Endodermal cell (in vitro differentiated cells): ENCODE data around the gene SFRP4. TPM values are rescaled to one million over a fixed set of nuclear protein-coding genes. Genes with fewer than 3 reads are reported as not detected.

Source experiments
- DNase-seq: peaks from one replicate; pipeline ENCODE4 v3.0.0-alpha.2; 2017
- H3K27ac ChIP-seq: 2 replicates; pipeline ENCODE4 v1.5.1; 2013; ENCODE audit warnings: mild to moderate bottlenecking, low read depth, low read length, moderate library complexity
- H3K27me3 ChIP-seq: 2 replicates; pipeline ENCODE4 v1.6.1; 2013; ENCODE audit warnings: mild to moderate bottlenecking, low read length, moderate library complexity; ENCODE audit not compliant: insufficient read depth, control insufficient read depth, poor library complexity, severe bottlenecking
- H3K36me3 ChIP-seq: 2 replicates; pipeline ENCODE4 v1.7.0; 2013; ENCODE audit warnings: mild to moderate bottlenecking, low read length, moderate library complexity; ENCODE audit not compliant: control insufficient read depth, insufficient read depth
- H3K4me1 ChIP-seq: one replicate; pipeline ENCODE4 v1.7.0; 2013; ENCODE audit warnings: low read length; ENCODE audit not compliant: control insufficient read depth, insufficient read depth
- H3K4me3 ChIP-seq: 2 replicates; pipeline ENCODE4 v1.5.1; 2013; ENCODE audit warnings: mild to moderate bottlenecking, low read length, moderate library complexity
- H3K9ac ChIP-seq: 2 replicates; pipeline ENCODE4 v1.6.1; 2013; ENCODE audit warnings: mild to moderate bottlenecking, low read length, moderate library complexity; ENCODE audit not compliant: poor library complexity, severe bottlenecking; ENCODE audit errors: extremely low read depth
- H3K9me3 ChIP-seq: 2 replicates; pipeline ENCODE4 v1.6.1; 2013; ENCODE audit warnings: mild to moderate bottlenecking, low read length, moderate library complexity; ENCODE audit not compliant: control insufficient read depth
- H3K27ac Mint-ChIP-seq: 2 replicates; pipeline ENCODE4 v1.8.0; 2020; ENCODE audit warnings: mixed read lengths
- H3K27me3 Mint-ChIP-seq: 2 replicates; pipeline ENCODE4 v1.8.0; 2021; ENCODE audit warnings: mild to moderate bottlenecking, mixed read lengths; ENCODE audit not compliant: insufficient read depth
- H3K36me3 Mint-ChIP-seq: 2 replicates; pipeline ENCODE4 v1.8.0; 2020; ENCODE audit warnings: low read depth, mixed read lengths
- H3K4me1 Mint-ChIP-seq: 2 replicates; pipeline ENCODE4 v1.8.0; 2020; ENCODE audit warnings: mixed read lengths
- H3K4me3 Mint-ChIP-seq: 2 replicates; pipeline ENCODE4 v1.8.0; 2020; ENCODE audit warnings: mild to moderate bottlenecking, moderate library complexity, mixed read lengths
- H3K9me3 Mint-ChIP-seq: 2 replicates; pipeline ENCODE4 v1.8.0; 2020; ENCODE audit warnings: mild to moderate bottlenecking, mixed read lengths
- WGBS, 2 experiments: methylation state at CpG; one replicate each; pipeline versions ENCODE4 v1.1.5 to v1.1.7; 2013; ENCODE audit warnings: missing lambda C conversion rate in 2 of 2, mixed read lengths in 1 of 2; ENCODE audit not compliant: insufficient coverage in 1 of 2, insufficient read length in 1 of 2; 5-methylcytosine and 5-hydroxymethylcytosine counted together
- long read RNA-seq, 4 experiments: library from polyadenylated mRNA in 2 of 4; library from RNA in 1 of 4; library from capped mRNA in 1 of 4; stranded (forward) in 3 of 4; unstranded in 1 of 4; transcript quantifications; one replicate each; pipeline ENCODE4 v2.0.0, GENCODE V29; 2020 to 2021; ENCODE audit warnings: inconsistent platforms in 1 of 4
- polyA plus RNA-seq, 2 experiments: library from polyadenylated mRNA; stranded (reverse); fragments of 50-300 nt; gene quantifications; one replicate each; pipeline ENCODE4 v1.2.3, GENCODE V29; 2013
- total RNA-seq, 2 donors: library from RNA; stranded (reverse); fragmentation: NEBNext Ultra II Directional in 1 of 2; extraction: Animal tissue kit (Norgen Biotek cat#: 25700) in 1 of 2; gene quantifications; 2 replicates in 1 of 2; 3 replicates in 1 of 2; pipeline ENCODE4 v1.2.1, GENCODE V29; 2021
- TF ChIP-seq, protein P1 (sequence below): fragments of 200-600 bp; sonication (generic); conservative IDR thresholded peaks from 2 replicates; pipeline ENCODE4 v1.5.0; 2021; ENCODE audit warnings: antibody characterized with exemption, mild to moderate bottlenecking

SFRP4 gene
- total RNA-seq = not detected
- 1.5 TPM for polyA plus RNA-seq (2013, experiment 1 of 2)
- polyA plus RNA-seq (2013, experiment 2 of 2) = 1.6 TPM
- long read RNA-seq, experiment 1 = 0 reads
- long read RNA-seq, experiment 2 = 0 reads
- long read RNA-seq, experiment 3 = 0 reads
- long read RNA-seq, experiment 4 = 0 reads

DNA sequence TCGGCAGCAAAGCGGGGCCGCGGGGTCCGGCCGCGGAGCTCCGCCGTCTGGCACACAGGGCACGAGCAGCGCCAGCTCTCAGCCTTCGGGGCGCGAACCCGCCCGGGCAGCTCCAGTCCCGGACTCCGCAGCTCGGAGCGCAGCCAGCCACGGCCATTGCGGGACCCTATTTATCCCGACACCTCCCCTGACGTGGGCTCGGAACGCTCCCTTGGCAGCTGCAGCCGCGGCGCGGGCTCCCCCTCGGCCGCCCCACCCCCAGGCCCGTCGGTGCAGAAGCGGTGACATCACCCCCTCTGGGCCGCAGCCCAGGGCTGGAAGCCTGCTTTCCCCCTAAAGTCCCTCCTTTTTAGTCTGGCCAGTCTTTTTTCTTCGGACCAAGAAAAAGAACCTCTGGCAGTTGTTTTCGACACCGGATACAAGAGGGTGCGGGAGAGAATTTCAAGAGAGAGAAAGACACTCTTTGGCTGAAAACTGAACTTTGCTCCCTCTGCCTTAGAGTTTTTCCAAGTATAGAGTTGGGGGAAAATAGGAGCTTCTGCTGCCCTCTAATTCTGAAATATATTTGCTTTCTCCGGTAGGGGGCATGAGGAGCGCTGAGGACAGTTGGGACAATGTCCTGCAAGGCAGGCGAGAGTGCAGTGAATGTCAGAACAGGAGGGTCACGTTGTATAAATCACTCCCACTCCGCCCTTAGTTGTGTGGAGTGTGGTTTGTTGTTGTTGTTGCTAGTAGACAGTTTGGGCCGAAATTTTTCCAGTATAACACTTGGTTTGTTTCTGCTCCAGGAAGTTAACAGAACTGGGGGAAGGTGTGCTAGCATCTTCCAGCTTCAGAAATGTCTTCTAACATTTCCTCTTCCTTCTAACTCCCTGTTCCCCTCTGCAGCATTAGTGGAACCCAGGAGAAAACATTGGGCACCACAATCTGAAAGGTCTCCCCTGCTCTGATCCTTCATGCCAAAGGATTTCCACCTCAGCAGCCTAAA is at the start of gene SFRP4:
TSS of gene SFRP4 (minus strand) at position 145 of the 988 bp plus-strand sequence. CDS start 280 bp downstream, outside the sequence.
- H3K27ac ChIP-seq = no peak within 1 kb of the TSS
- Mint-ChIP-seq H3K27me3 (peaks cover 88% of the 10 kb centered on the region), H3K9me3 (no peaks in the 10 kb centered on the region), H3K36me3 (no peaks in the 10 kb centered on the region), H3K4me3 (peak within 1 kb of the TSS; percentile 49), H3K4me1 (peaks cover 7% of the 10 kb centered on the region), H3K27ac (no peak within 1 kb of the TSS)
- no peaks in the 10 kb centered on the region for H3K9me3 ChIP-seq
- no peaks in the 10 kb centered on the region for H3K36me3 ChIP-seq
- H3K4me3 ChIP-seq = peak within 1 kb of the TSS; percentile 75
- TF ChIP-seq, protein P1, sequence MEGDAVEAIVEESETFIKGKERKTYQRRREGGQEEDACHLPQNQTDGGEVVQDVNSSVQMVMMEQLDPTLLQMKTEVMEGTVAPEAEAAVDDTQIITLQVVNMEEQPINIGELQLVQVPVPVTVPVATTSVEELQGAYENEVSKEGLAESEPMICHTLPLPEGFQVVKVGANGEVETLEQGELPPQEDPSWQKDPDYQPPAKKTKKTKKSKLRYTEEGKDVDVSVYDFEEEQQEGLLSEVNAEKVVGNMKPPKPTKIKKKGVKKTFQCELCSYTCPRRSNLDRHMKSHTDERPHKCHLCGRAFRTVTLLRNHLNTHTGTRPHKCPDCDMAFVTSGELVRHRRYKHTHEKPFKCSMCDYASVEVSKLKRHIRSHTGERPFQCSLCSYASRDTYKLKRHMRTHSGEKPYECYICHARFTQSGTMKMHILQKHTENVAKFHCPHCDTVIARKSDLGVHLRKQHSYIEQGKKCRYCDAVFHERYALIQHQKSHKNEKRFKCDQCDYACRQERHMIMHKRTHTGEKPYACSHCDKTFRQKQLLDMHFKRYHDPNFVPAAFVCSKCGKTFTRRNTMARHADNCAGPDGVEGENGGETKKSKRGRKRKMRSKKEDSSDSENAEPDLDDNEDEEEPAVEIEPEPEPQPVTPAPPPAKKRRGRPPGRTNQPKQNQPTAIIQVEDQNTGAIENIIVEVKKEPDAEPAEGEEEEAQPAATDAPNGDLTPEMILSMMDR = peak; percentile 85
- peak within 1 kb of the TSS; percentile 21 for H3K9ac ChIP-seq
- no peaks in the 10 kb centered on the region for H3K4me1 ChIP-seq
- peaks cover 95% of the 10 kb centered on the region for H3K27me3 ChIP-seq
- WGBS, 2 experiments = 0 to 3% methylated on average over 6 to 46 of the region's 46 CpGs
- DNase-seq = peak; percentile 84

DNA sequence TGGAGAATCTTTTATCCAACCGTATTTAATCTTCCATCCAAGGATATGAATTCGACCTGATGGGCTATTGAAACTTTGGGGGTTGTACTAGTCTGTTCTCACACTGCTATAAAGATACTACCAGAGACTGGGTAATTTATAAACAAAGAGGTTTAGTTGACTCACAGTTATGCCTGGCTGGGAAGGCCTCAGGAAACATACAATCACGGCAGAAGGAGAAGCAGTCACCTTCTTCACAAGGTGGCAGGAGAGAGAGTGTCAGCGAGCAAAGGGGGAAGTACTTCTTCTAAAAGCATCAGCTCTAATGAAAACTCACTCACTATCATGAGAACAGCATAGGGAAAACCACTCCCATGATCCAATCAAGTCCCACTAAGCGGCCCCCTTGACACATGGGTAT is 47.6 kb upstream of the SFRP4 start:
- Mint-ChIP-seq H3K4me3 (no peak overlapping the region), H3K4me1 (no peaks in the 10 kb centered on the region), H3K27ac (no peak overlapping the region), H3K9me3 (no peaks in the 10 kb centered on the region), H3K27me3 (no peaks in the 10 kb centered on the region), H3K36me3 (no peaks in the 10 kb centered on the region)
- no peak overlapping the region for H3K27ac ChIP-seq
- no peak for DNase-seq
- H3K9me3 ChIP-seq = no peaks in the 10 kb centered on the region
- no peaks in the 10 kb centered on the region for H3K4me1 ChIP-seq
- TF ChIP-seq, protein P1 = no peak
- no peaks in the 10 kb centered on the region for H3K27me3 ChIP-seq
- no peak overlapping the region for H3K4me3 ChIP-seq
- no peaks in the 10 kb centered on the region for H3K36me3 ChIP-seq
- H3K9ac ChIP-seq = no peak overlapping the region
- WGBS, 2 experiments = 82 to 83% methylated on average over 1 to 4 of the region's 5 CpGs

DNA sequence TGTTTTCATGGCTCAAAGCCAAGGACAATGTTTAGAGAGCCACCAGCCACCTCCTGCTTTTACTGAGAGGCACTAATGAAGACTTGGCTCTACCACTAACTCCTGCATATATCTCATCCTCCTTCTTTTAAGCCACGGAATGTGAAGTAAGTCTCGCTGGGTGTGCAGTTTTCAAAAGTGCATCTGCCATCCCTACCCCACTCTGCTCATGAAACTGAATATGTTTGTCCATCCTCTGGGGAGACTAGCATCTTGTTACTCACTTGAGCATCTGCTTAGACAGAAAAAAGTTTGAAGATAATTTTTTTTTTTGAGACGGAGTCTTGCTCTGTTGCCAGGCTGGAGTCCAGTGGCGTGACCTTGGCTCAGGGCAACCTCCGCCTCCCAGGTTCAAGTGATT is 44.6 kb upstream of the SFRP4 start:
- TF ChIP-seq, protein P1 = no peak
- no peak overlapping the region for H3K4me3 Mint-ChIP-seq
- WGBS, 2 experiments = 86 to 89% methylated on average over 3 to 5 of the region's 5 CpGs

More for the DNA sequence above, 44.6 kb upstream of the SFRP4 start:
- H3K27ac Mint-ChIP-seq = no peak overlapping the region
- H3K4me1 ChIP-seq = no peaks in the 10 kb centered on the region
- no peaks in the 10 kb centered on the region for H3K9me3 Mint-ChIP-seq
- no peaks in the 10 kb centered on the region for H3K9me3 ChIP-seq
- no peaks in the 10 kb centered on the region for H3K36me3 ChIP-seq
- H3K36me3 Mint-ChIP-seq = no peaks in the 10 kb centered on the region
- H3K27ac ChIP-seq = no peak overlapping the region
- no peak overlapping the region for H3K4me3 ChIP-seq
- DNase-seq = no peak
- H3K9ac ChIP-seq = no peak overlapping the region
- no peaks in the 10 kb centered on the region for H3K4me1 Mint-ChIP-seq
- H3K27me3 ChIP-seq = no peaks in the 10 kb centered on the region
- no peaks in the 10 kb centered on the region for H3K27me3 Mint-ChIP-seq
